Colonic mucosa (tissue), 4 donors: ENCODE data around the gene PCNX1. TPM values are rescaled to one million over a fixed set of nuclear protein-coding genes. Genes with fewer than 3 reads are reported as not detected.
"Not testable (repeated sequence)": the region's sequence is repeated elsewhere in the genome, so short reads cannot be mapped to it uniquely, and the experiment has no call there.

Source experiments
- DNase-seq: peaks from one replicate; pipeline ENCODE4 v3.0.0-alpha.2; 2020
- H3K27ac ChIP-seq: fragments of 200-600 bp; one replicate; pipeline ENCODE4 v1.8.0; 2021
- H3K27me3 ChIP-seq: fragments of 200-600 bp; one replicate; pipeline ENCODE4 v1.8.0; 2021
- H3K36me3 ChIP-seq: fragments of 200-600 bp; one replicate; pipeline ENCODE4 v1.8.0; 2021
- H3K4me1 ChIP-seq: fragments of 200-600 bp; one replicate; pipeline ENCODE4 v1.8.0; 2021; ENCODE audit warnings: mild to moderate bottlenecking
- H3K4me3 ChIP-seq: fragments of 200-600 bp; one replicate; pipeline ENCODE4 v1.8.0; 2021
- H3K9ac ChIP-seq, 2 donors: one replicate each; pipeline ENCODE4 v1.7.0; 2013; ENCODE audit warnings: control low read depth in 2 of 2, low read depth in 2 of 2, low read length in 2 of 2
- H3K9me3 ChIP-seq: fragments of 200-600 bp; one replicate; pipeline ENCODE4 v1.8.0; 2021
- intact Hi-C: fragments of 100-400 bp; cut with DNase I; formaldehyde crosslinking; loops from one replicate; pipeline ENCODE4 v1.14.1; 2022
- total RNA-seq, 2 donors: library from RNA; stranded (reverse); fragmentation: NEBNext Ultra II Directional in 1 of 2; extraction: Animal tissue kit (Norgen Biotek cat#: 25700) in 1 of 2; gene quantifications; one replicate each; pipeline ENCODE4 v1.2.1, GENCODE V29; 2021
- TF ChIP-seq, protein P1 (sequence below): fragments of 200-600 bp; IDR thresholded peaks from one replicate; pipeline ENCODE4 v1.8.0; 2022; ENCODE audit warnings: antibody characterized with exemption, mild to moderate bottlenecking
- donor health status: healthy.
- donor health status: DM: no; HTN: no; CAD: no.
- donor health status: DM: no; HTN: no; CAD: no.

The PCNX1 gene
- total RNA-seq, 2 donors from 2014 or later = 18.1 to 26.7 TPM

- DNase-seq = no peak
- H3K4me3 ChIP-seq = no peak overlapping the region
- H3K27ac ChIP-seq = no peak overlapping the region
- no peaks in the 10 kb centered on the region for H3K4me1 ChIP-seq
- H3K9ac ChIP-seq = no peak overlapping the region
- intact Hi-C loops = no loop called here
- H3K9me3 ChIP-seq = no peaks in the 10 kb centered on the region
- no peaks in the 10 kb centered on the region for H3K27me3 ChIP-seq
- TF ChIP-seq, protein P1, sequence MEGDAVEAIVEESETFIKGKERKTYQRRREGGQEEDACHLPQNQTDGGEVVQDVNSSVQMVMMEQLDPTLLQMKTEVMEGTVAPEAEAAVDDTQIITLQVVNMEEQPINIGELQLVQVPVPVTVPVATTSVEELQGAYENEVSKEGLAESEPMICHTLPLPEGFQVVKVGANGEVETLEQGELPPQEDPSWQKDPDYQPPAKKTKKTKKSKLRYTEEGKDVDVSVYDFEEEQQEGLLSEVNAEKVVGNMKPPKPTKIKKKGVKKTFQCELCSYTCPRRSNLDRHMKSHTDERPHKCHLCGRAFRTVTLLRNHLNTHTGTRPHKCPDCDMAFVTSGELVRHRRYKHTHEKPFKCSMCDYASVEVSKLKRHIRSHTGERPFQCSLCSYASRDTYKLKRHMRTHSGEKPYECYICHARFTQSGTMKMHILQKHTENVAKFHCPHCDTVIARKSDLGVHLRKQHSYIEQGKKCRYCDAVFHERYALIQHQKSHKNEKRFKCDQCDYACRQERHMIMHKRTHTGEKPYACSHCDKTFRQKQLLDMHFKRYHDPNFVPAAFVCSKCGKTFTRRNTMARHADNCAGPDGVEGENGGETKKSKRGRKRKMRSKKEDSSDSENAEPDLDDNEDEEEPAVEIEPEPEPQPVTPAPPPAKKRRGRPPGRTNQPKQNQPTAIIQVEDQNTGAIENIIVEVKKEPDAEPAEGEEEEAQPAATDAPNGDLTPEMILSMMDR = no peak
- no peaks in the 10 kb centered on the region for H3K36me3 ChIP-seq
Observed at GRCh38 chr14:70942342-70942706, 35.1 kb downstream of the PCNX1 start.

DNA sequence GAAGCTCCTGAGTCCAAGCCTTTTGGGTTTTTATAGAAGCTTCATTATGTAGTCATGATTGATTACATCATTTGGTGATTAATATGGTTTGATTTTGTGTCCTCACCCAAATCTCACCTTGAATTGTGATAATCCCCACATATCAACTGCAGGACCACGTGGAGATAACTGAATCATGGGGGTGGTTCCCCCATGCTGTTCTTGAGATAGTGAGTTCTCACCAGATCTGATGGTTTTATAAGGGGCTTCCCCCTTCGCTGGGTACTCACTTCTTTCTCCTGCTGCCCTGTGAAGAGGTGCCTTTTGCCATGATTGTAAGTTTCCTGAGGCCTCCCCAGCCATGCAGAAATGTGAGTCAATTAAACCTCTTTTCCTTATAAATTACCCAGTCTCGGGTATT is 35.5 kb downstream of the PCNX1 start:
- H3K9ac ChIP-seq, H3K27ac ChIP-seq, H3K36me3 ChIP-seq, H3K27me3 ChIP-seq, H3K4me3 ChIP-seq, intact Hi-C loops, H3K9me3 ChIP-seq, DNase-seq, H3K4me1 ChIP-seq: not testable (repeated sequence)

DNA sequence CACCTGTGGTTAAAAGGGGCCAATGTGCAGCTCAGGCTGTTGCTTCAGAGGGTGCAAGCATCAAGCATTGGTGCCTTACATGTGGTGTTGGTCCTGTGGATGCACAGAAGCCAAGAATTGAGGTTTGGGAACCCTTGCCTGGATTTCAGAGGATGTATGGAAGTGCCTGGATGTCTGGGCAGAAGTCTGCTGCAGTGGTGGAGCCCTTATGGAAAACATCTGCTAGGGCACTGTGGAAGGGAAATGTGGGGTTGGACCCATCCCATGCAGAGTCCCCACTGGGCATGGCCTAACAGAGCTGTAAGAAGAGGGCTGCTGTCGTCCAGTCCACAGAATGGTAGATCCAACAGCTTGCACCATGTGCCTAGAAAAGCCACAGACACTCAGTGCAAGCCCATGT is 36.6 kb downstream of the PCNX1 start:
- Histone ChIP-seq H3K27me3 (no peaks in the 10 kb centered on the region), H3K4me1 (no peaks in the 10 kb centered on the region), H3K27ac (no peak overlapping the region), H3K4me3 (no peak overlapping the region), H3K9ac (no peak overlapping the region), H3K36me3 (peaks cover 5% of the 10 kb centered on the region), H3K9me3 (no peaks in the 10 kb centered on the region)
- TF ChIP-seq, protein P1 = no peak
- intact Hi-C loops = no loop called here
- DNase-seq = no peak

DNA sequence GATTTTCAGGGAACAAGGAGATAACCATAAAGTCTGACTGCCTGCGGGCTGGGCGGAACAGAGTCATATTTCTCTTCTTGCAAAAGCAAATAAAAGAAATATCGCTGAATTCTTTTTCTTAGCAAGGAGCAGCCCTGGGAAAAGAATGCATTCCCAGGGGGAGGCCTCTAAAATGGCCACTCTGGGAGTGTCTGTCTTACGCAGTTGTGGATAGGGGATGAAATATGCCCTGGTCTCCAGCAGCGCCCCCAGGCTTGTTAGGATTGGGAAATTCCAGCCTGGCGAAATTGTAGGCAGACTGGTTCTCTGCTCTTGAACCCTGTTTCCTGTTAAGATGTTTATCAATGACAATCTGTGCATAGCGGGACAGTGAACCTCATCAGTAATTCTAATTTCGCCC is 40.5 kb downstream of the PCNX1 start:
- Histone ChIP-seq H3K27me3 (no peaks in the 10 kb centered on the region), H3K9ac (no peak overlapping the region), H3K27ac (no peak overlapping the region), H3K36me3 (peaks cover 5% of the 10 kb centered on the region), H3K9me3 (no peaks in the 10 kb centered on the region), H3K4me1 (no peaks in the 10 kb centered on the region), H3K4me3 (no peak overlapping the region)
- DNase-seq = no peak
- intact Hi-C loops = no loop called here
- TF ChIP-seq, protein P1 = no peak

DNA sequence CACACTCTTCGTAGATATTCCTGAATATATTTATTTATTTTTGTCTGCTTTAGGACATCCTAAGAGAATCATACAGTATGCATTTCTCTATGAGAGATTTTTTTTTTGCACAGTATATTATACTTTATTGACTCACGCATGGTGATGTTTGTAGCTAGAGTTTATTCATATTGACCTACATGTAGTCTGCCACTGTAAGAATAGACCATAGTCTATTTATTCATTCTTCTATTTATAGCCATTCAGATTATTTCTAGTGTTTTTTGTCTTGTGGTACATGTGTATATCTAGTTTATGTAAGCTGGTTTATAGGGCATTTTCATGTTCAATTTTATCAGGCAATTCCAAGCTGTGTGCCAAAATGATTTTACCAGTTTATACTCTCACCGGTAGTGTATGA is 45.2 kb downstream of the PCNX1 start:
- Histone ChIP-seq H3K4me3 (no peak overlapping the region), H3K4me1 (peaks cover 4% of the 10 kb centered on the region), H3K27me3 (no peaks in the 10 kb centered on the region), H3K36me3 (peaks cover 5% of the 10 kb centered on the region), H3K27ac (no peak overlapping the region), H3K9ac (no peak overlapping the region), H3K9me3 (no peaks in the 10 kb centered on the region)
- no peak for DNase-seq
- TF ChIP-seq, protein P1 = no peak
- intact Hi-C loops = no loop called here

DNA sequence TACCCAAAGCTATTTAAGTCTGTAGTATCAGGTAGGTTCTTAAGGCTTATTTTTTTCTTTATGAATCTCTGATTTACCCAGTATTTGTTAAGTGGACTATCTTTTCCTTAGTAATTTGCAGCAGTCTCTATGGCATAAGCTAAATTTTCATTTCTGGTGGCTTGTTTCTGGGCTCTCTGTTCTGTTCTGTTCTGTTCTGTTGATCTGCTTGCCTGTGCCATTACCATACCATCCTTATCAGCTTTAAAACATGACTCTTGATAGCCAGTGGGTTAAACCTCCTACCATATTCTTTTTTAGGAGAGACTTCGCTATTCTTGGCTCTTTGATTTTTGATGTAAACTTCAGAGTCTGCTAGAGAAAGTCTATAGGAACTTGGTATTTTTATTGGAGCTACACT is 46.8 kb downstream of the PCNX1 start:
- no peak for DNase-seq
- Histone ChIP-seq H3K9ac (no peak overlapping the region), H3K36me3 (no peaks in the 10 kb centered on the region), H3K9me3 (no peaks in the 10 kb centered on the region), H3K4me1 (peaks cover 4% of the 10 kb centered on the region), H3K27me3 (no peaks in the 10 kb centered on the region), H3K4me3 (no peak overlapping the region), H3K27ac (no peak overlapping the region)
- TF ChIP-seq, protein P1 = no peak
- intact Hi-C loops = no loop called here
